Stimulated activated CD4-positive, alpha-beta T cell treated with anti-CD3 and anti-CD28 coated beads, Interleukin-2, amount 100 ng/mL, for 48 hours (primary cell): ENCODE data around the gene DEFB114.
"Not testable (repeated sequence)": the region's sequence is repeated elsewhere in the genome, so short reads cannot be mapped to it uniquely, and the experiment has no call there.

Experiments
- DNase-seq, 2 donors: peaks; one replicate each; pipeline ENCODE4 v3.0.0-alpha.2; 2020

The DEFB114 gene, protein sequence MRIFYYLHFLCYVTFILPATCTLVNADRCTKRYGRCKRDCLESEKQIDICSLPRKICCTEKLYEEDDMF

DNA sequence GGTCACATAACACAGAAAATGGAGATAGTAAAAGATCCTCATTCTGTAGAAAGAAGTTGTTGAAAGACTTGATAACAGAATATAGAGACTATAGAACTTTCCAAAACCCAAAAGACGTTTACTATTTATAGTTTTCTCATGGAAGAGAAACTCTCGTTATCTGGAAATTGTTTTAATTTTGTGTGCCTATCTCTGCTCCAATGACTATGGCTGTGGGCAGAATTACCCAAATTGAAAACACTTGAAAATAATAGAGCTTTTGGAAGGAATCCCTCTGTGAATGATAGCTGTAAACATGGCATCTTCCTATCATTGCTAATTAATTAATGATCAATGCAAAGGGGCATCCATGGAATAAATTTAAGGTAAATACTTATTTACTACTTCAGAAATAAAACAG is at the start of gene DEFB114:
Gene DEFB114, minus strand, starts transcription at position 101 of the 400 bp plus-strand sequence. Its CDS starts 59 bp downstream, at position 42.
- no peak for DNase-seq

GRCh38 chr6:50007819-50008218 is 43.9 kb upstream of the DEFB114 start:
- DNase-seq: no peak

DNA sequence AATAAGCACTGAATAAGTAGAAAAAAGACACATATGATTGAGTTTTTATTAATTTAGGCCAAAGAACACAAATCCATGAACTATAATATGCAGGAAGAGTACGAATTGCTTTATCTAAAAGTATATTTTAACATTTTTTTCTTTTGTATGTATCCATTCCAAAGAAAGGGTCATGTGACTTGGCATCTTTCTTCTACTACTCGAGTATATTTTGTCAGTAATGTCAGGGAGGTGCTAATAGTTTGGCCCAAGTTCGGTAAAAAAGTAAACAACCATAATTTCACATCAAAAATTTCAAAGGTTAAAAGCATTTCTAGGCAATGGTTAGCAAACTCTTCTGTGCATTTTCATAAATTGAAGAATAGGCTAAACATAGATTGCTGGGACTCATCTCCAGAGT is 39.2 kb upstream of the DEFB114 start:
- no peak for DNase-seq

GRCh38 chr6:49995278-49995677 is 31.3 kb upstream of the DEFB114 start:
- DNase-seq: no peak

DNA sequence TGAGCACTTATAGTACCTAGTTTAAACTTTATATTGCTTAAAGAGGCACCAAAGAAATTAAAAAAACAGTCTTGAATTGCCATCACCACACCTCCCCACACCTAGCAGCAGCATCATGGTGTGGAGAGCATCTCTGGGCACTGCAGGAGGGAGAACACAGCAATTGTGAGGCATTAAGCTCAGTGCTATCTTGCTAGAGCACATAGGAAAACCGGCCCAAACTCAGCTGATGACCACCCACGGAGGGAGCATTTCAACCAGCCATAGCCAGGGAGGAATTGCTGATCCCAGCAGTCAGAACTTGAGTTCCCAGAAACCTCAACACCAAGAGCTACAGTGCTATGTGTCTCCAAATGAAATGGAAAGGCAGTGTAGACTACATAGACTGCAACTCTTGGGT is 24.9 kb upstream of the DEFB114 start:
- no peak for DNase-seq

DNA sequence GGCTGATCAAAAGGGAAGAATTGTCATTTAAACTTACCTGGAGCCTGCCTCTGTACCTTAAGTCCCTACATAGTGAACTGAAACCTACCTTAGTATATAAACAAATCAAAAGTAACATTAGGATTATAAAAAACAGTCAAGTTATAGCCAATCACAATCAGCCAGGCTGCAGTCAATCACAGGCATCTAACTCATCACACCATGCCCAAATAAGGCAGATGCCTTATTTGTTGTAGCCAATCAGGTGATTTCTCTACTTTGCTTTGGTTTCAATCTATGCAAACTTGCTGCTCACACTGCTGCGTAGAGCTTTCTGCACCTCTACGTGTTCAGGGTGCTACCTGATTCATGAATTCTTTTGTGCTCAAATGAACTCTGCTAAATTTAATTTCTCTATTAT is 23.8 kb upstream of the DEFB114 start:
- no peak for DNase-seq

GRCh38 chr6:49986551-49986950 is 22.6 kb upstream of the DEFB114 start:
- no peak for DNase-seq

GRCh38 chr6:49982046-49982445 is 18.1 kb upstream of the DEFB114 start:
- no peak for DNase-seq

DNA sequence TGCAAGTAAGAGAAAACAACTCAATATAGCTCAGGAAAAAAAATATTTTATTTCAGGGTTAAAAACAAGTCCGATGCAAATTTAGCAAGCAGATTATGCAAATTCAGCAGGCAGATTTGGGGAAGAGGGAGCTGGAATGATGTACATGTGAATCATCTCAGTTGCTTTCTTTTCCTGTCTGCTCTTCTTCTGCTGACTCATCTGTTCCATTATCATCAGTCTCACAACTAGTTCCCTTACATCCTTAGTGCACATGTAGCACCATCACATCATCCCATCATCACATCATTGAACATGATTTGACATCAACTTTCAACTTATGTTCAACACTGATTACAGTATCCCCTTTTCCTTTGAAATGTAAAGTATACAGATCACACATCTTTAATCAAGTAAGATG is 16.9 kb upstream of the DEFB114 start:
- DNase-seq: no peak

GRCh38 chr6:49979584-49979983 is 15.6 kb upstream of the DEFB114 start:
- no peak for DNase-seq

- DNase-seq: no peak
Measured at GRCh38 chr6:49978332-49979226, 14.6 kb upstream of the DEFB114 start.

DNA sequence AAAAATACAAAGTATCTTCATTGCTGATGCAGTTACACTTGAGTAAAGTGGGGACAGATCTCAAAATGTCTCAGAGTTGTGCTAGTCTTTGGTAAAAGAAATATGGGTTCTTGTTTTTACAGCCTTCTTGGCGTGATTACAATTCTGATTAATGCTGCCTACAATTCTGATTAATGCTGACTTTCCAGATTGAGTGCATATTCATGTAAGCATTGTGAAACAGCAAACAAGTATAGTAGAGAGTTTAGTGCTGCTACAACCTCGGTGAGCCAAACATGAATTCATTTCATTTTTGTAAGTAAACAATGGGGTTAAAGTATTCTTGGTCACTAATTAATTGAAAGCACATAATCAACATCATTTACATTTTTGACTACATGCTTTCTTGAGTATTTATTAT is 5.6 kb upstream of the DEFB114 start, which contains the start of gene DEFB113:
Gene DEFB113, minus strand, starts transcription at position 21 of the 400 bp plus-strand sequence. Its CDS starts 0 bp downstream, at position 21.
- DNase-seq: no peak

- no peak for DNase-seq
Measured at GRCh38 chr6:49966823-49967222, 2.9 kb upstream of the DEFB114 start.

DNA sequence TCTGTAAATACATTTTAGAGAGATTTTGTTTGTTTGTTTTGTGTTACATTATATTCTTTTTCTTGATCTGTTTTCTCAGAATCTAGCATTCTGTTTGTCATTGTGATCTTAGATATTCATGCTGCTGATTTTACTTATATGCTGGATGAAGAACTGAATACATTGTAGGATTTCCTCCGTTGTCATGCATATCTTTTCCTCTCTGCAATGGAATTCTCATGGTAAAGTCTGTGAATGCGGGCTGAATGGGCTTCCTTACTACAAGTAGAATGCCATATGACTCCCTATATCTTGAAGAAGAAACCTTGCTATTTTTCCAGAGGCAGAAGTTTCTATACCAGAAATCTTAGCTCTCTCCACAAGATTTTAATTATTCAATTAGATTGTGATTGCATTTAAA is 2.4 kb upstream of the DEFB114 start:
- no peak for DNase-seq

DNA sequence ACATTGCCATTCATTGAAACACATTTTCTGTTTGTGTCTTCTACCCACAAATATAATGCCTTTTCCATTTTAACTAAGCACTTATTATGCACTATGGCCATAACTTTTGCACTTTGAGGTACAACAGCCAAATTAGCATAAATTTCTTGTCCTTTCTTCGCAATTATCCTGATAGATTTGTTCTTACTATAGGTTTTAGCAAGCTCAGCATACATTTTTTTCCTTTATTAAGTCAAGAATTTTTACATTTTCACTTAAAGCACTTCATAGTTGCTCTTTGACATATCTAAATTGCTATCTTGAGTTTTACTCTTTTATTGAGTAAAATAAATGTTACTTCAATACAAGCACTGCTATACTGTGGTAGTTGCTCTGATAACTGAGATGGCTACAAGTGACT is 5.8 kb downstream of the DEFB114 start:
- no peak for DNase-seq

- DNase-seq: no peak
Measured at GRCh38 chr6:49955847-49956246, 8.1 kb downstream of the DEFB114 start.

DNA sequence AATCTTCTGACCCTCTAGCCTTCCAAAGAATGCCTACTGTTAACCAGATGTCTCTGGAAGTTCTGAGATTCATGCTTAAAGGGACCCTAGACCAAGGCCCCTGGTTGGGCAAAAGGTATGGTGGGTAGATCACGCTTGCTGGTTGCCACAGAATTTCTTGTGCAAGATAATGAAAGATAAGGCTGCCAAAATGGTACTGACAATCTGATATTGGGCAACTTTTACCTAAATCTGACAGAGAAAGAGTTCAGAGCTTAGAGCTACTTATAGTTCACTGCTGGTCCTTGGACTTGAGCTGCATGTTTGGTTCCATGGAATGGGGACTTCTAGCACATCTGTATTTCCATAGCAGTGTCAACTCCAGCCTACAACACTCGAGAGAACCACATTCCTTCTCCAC is 12.0 kb downstream of the DEFB114 start:
- no peak for DNase-seq

DNA sequence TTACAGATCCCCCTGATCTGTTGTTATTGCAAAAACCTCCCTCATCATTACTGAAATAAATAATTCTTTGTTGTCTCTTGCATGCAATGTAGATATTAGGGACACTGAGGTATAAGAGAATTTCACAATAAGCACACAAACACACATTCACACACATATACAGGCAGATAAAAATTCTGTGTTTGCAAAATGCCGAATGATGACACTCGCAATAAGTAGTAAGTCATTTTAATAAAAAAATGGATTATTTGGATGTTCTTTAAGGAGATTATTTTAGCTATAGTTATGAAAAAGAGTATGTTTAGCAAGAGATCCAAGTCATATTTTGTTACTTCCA is 13.6 kb downstream of the DEFB114 start:
- DNase-seq: no peak

GRCh38 chr6:49949062-49949461 is 14.9 kb downstream of the DEFB114 start:
- no peak for DNase-seq

DNA sequence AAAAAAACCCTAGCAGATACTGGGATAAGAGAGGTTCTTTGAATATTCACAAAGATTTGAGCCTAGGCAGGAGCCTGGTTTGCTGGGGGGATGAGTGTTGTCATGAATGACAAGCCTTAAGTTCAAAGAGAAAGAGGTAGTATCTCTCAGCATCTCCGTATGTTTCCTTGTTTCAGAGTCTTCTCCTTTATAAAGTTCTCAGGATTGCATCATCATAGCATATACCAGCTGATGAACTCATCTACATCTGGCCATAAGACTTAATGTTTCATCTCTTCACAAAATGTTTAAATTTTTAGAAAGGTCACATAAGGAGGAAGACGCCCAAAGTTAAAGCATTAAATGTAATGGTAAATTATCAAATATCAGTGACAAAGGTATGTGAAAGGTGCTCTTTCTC is 17.1 kb downstream of the DEFB114 start:
- DNase-seq: no peak

DNA sequence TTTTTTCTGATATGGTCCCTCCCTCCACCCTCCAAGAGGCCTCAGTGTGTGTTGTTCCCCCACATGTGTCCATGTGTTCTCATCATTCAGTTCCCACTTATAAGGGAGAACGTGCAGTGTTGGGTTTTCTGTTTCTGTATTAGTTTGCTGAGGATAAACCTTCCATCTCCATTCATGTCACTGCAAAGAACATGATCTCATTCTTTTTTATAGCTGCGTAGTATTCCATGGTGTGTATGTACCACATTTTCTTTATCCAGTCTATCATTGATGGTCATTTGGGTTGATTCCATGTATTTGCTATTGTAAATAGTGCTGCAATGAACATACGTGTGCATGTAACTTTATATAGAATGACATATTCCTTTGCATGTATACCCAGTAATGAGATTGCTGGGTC is 19.9 kb downstream of the DEFB114 start:
- not testable (repeated sequence) for DNase-seq

DNA sequence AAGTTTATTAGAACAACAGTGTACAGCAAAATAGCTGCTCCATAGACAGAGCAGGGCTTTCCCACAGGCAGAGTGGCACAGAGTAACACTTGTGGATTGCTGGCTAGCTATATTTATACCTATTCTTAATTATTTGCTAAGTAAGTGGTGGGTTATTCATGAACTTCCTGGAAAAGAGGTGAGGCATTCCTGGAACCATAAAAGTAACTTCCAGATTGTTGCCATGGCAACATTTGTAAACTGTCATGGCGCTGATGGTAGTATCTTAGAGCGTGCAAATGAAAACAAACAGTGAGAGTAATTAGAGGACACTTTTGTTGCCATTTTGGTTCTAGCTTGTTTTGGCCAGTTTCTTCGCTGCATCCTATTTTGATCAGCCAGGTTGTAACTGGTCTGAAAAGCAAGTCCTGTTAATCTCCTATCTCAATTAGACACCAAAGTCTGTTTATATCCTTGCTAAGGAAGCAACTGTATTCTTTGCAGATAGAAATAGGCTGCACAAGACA is 23.9 kb downstream of the DEFB114 start:
- no peak for DNase-seq

- DNase-seq: no peak
Measured at GRCh38 chr6:49937811-49938210, 26.2 kb downstream of the DEFB114 start.

GRCh38 chr6:49937017-49937416 is 26.9 kb downstream of the DEFB114 start:
- DNase-seq: no peak

- DNase-seq: no peak
Measured at GRCh38 chr6:49935387-49935786, 28.6 kb downstream of the DEFB114 start.
